NCI-H2081 treated with DMSO at 0.1 percent for 48 hours (cell line): Measurements from ENCODE around the gene METTL16.
A peak's percentile ranks its signal among the peaks of the same experiment; 100 is the strongest.
"Not testable (repeated sequence)": the region's sequence is repeated elsewhere in the genome, so short reads cannot be mapped to it uniquely, and the experiment has no call there.

Experiments
- DNase-seq: peaks from one replicate; lab custom pipeline; 2025; lab: John Stamatoyannopoulos, UW

METTL16 gene

GRCh38 chr17:2511462-2512369, at the start of gene METTL16:
TSS of gene METTL16 (minus strand) at chr17:2511888. CDS start at chr17:2502331, 9,557 bp downstream.
- peak; percentile 81 for DNase-seq

GRCh38 chr17:2560658-2561057, 49.0 kb upstream of the METTL16 start:
- no peak for DNase-seq

- DNase-seq = no peak
These were observed 40.2 kb upstream of the METTL16 start for GRCh38 chr17:2551928-2552327.

- DNase-seq = no peak
These were observed 39.8 kb upstream of the METTL16 start for GRCh38 chr17:2551493-2551892.

GRCh38 chr17:2549392-2550211, 37.9 kb upstream of the METTL16 start:
- no peak for DNase-seq

- not testable (repeated sequence) for DNase-seq
These were observed 36.3 kb upstream of the METTL16 start for GRCh38 chr17:2548026-2548425.

GRCh38 chr17:2547176-2547575, 35.5 kb upstream of the METTL16 start:
- DNase-seq = no peak

GRCh38 chr17:2545393-2545792, 33.7 kb upstream of the METTL16 start:
- no peak for DNase-seq

- no peak for DNase-seq
These were observed 30.8 kb upstream of the METTL16 start for GRCh38 chr17:2542456-2542855.

GRCh38 chr17:2542056-2542455, 30.4 kb upstream of the METTL16 start:
- no peak for DNase-seq

GRCh38 chr17:2537579-2537978, 25.9 kb upstream of the METTL16 start:
- not testable (repeated sequence) for DNase-seq

- no peak for DNase-seq
These were observed 20.5 kb upstream of the METTL16 start for GRCh38 chr17:2532146-2532720.

GRCh38 chr17:2531243-2531954, 19.7 kb upstream of the METTL16 start:
- not testable (repeated sequence) for DNase-seq

- DNase-seq = not testable (repeated sequence)
These were observed 10.2 kb upstream of the METTL16 start for GRCh38 chr17:2521775-2522410.

GRCh38 chr17:2521257-2521656, 9.6 kb upstream of the METTL16 start:
- DNase-seq = no peak

GRCh38 chr17:2517539-2517938, 5.9 kb upstream of the METTL16 start:
- no peak for DNase-seq

- DNase-seq = no peak
These were observed 588 bp downstream of the METTL16 start for GRCh38 chr17:2511138-2511461.

- DNase-seq = no peak
These were observed 1.1 kb downstream of the METTL16 start for GRCh38 chr17:2510559-2510958.

- DNase-seq = no peak
These were observed 3.7 kb downstream of the METTL16 start for GRCh38 chr17:2508035-2508434.

- not testable (repeated sequence) for DNase-seq
These were observed 4.7 kb downstream of the METTL16 start for GRCh38 chr17:2507015-2507414.

- DNase-seq = no peak
These were observed 8.1 kb downstream of the METTL16 start for GRCh38 chr17:2503627-2504026.
